ENCODE measurements around the gene AQP5.
"Not testable (repeated sequence)": the region's sequence is repeated elsewhere in the genome, so short reads cannot be mapped to it uniquely, and the experiment has no call there.

AQP5 gene

DNA sequence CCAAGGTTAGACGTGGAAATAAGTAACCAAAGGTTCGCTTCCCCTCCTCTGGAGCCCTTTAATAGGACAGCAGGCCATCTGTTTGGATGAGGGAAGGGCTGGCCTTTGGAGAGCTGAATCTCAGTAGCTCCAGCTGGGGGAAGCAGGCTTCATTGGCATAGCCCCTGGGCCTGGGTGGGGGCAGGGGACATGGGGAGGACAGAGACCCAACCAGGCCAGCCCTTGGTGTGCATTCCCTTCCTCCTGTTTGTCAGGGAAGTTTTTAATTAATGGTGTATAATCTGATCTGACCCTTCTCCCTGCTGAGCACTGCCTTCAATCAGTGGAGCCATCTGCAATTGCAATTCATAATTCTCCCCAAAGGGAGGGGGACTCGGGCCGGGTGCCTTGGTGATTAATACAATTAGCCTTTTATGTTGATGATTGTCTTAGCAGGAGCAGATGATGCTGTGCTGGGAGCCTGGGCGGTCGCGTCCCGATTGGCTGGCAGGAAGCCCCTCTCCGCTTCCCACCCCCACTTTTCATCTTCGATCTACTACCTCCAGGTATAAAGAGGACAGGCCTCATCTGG lies 17.4 kb downstream of the AQP5 start:
- no peak for DNase-seq (ENCODE audit: low read depth in 3 of 3, low spot score in 1 of 3)

DNA sequence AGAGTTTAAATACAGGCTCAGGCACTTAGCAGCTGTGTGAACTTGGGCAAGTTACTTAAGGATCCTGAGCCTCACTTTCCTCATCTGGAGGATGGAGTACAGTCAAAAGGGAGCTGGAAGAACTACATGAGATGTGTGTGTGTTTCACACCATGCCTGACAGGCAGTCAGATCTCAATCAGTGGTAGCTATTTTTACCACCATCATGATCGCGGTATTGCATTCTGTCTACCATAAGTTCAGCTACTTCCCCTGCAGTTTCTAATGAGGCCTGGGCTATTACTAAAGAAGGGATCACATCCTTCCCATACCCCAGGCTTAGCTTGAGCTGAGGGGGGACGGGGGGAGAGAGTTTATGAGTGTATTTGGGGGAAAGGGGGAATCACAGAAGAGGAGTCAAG lies 18.1 kb downstream of the AQP5 start:
- DNase-seq (ENCODE audit: low read depth in 3 of 3, low spot score in 1 of 3) = no peak

GRCh38 chr12:49980501-49981349 lies 19.1 kb downstream of the AQP5 start:
- no peak for DNase-seq (ENCODE audit: low read depth in 3 of 3, low spot score in 1 of 3)

GRCh38 chr12:49982246-49983087 lies 20.8 kb downstream of the AQP5 start:
- no peak for DNase-seq (ENCODE audit: low read depth in 3 of 3, low spot score in 1 of 3)

DNA sequence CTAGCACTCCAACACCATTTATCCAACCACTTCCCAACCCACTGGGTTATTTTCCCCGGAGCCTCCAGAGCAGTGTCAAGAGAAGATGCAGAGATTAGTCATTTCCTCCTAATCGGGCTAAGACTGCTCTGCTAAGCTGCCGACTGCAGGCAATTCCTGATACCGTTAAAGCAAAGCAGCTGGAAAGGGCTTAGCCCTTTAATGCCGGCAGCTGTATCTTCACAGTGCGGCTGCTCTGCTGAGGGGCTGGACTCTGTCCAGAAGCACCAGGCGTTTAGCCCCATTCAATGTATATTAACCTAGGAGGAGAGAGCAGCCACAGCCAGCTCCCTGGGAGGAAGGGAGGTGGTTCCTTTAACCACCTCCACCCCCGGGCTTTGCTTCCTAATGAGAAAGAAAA lies 22.2 kb downstream of the AQP5 start:
- no peak for DNase-seq (ENCODE audit: low read depth in 3 of 3, low spot score in 1 of 3)

DNA sequence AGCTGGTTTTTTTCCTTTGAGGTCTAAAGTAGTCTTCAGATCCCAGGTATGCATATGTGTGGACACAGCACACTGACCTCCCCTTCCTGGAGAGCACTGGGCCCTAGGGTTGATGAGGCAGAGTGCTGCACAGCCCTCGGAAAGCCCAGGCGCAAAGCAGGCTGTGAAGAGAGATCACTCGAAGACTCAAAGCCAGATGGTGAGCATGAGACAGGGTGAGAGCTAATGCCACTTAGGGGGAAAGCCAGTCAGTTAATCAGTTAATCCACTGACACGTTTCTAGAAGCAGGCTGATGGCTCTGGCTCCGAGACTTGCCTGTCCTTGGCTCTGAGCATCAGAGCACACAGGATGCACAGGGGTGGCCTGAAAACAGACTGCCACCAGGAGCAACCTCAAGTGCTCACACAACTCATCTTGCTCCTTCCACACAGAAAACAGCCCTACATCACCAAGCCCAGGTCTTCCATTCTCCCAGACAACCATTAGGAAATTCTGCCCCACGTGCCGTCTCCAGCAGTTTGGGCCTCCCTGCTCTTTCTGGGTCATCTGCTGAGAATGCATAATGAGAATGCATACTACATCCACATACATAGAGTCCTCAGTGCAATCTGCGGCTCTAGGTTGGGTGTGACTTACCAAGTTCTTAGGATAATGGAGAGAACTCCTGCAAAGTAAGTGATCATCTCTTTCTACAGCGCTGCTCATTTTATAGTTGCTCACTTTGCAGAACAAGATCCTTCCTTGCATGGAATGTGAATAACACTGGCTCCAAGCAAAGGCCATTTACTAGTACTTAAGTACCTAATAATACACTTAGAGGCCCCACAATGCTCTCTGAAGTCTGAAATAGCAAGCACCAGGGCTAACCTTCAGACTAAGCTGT lies 23.0 kb downstream of the AQP5 start:
- DNase-seq (ENCODE audit: low read depth in 3 of 3, low spot score in 1 of 3) = no peak

DNA sequence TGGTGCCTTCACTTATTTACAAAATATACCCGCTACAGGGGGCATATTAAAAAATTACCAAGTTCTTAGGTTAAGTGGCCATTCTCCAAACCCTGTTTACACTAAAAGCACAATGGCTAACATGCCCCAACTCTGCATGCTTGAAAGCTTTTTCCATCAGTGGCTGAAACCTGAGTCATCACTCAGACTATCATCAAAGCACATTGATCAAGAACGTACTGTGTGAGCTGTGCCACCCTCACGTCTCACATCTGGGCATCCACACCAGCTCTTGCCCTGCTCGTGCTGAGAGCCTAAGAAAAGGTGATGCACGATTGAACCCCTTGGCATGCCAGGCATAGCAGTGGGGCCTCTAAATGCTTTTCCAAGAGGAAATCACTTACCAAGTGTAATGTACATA lies 24.3 kb downstream of the AQP5 start:
- DNase-seq (ENCODE audit: low read depth in 3 of 3, low spot score in 1 of 3) = no peak

DNA sequence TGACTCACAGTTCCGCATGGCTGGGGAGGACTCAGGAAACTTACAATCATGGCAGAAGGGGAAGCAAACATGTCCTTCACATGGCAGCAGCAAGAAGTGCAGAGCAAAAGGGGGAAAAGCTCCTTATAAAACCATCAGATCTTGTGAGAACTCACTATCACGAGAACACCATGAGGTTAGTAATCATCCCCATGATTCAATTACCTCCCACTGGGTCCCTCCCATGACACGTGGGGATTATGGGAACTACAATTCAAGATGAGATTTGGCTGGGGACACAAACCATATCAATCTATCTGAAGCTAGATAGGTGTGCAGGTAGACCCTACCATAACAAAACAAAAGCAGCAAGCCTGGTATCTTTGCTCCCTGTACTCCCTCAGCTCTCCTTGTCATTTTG lies 24.8 kb downstream of the AQP5 start:
- not testable (repeated sequence) for DNase-seq (ENCODE audit: low read depth in 3 of 3, low spot score in 1 of 3)

DNA sequence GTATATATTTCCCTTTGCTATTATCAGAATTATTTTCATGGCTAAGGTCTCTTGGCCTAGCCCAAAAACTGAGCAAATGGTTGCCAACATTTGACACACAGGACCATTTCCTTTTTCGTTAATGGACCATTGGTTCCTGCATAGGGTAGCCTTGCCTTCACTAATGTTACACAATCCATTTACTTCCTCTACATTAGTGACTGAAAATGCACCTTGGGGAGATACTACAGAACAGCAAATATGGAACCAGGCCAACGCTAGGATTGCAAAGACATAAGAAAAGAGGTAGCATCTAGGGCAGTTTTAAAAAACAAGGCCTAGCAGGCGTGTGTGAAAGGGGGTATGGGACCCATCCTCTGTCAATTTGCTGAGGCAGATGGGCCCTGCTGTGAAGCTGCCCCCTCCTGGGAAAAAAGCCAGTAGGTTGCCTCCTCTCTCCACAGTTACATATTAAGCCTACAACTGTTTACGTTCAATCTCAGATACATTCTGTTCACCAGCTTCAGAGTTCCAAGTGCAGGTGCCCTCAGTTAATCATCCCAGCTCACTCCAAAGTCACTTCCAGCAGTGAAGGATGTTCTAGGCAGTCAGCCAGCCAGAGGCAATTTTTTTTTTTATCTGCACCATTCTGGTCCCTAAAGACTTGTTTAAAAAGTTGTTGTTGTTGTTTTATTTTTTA lies 26.1 kb downstream of the AQP5 start:
- no peak for DNase-seq (ENCODE audit: low read depth in 3 of 3, low spot score in 1 of 3)

GRCh38 chr12:49989400-49989799 lies 27.7 kb downstream of the AQP5 start:
- not testable (repeated sequence) for DNase-seq (ENCODE audit: low read depth in 3 of 3, low spot score in 1 of 3)

DNA sequence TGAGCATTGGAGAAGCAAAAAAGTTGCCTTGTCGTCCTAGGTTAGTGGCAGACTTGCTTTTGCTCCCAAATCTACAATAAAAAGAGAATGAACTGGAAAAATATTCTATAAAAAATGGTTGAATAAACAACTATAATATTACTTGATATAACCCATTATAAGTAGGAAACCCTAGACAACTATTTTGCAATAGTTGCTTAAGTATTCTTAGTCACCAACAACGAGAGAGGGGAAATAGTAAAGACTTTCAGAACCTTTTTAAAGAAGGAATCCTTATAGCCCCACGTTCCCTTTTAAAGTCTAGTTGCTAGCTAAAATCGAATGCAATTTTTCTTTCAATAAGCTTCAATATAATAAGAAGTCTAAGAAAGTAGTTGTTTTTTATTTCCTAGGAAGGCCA lies 28.6 kb downstream of the AQP5 start:
- DNase-seq (ENCODE audit: low read depth in 3 of 3, low spot score in 1 of 3) = no peak

GRCh38 chr12:49998453-49998852 lies 36.8 kb downstream of the AQP5 start:
- DNase-seq (ENCODE audit: low read depth in 3 of 3, low spot score in 1 of 3) = no peak

DNA sequence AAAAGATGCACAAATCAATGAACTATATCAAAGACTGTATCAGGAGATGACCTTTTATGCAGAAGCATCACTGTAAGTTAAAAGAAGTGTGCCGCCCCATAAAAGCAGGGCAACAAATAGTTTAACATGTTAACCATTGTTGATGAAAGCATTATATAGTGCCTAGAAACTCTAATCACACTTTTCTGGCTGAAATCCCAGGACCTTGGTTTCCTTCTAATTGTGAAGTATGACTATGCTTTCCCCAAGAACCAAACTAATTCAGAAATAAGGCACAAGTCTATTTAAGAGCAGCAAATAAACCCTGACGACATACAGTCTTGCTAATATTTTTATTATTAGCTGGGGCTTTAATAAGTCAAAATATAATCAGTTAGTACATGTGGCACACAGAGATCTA lies 41.9 kb downstream of the AQP5 start:
- DNase-seq (ENCODE audit: low read depth in 3 of 3, low spot score in 1 of 3) = no peak

GRCh38 chr12:50004696-50005095 lies 43.0 kb downstream of the AQP5 start:
- no peak for DNase-seq (ENCODE audit: low read depth in 3 of 3, low spot score in 1 of 3)

- no peak for DNase-seq (ENCODE audit: low read depth in 3 of 3, low spot score in 1 of 3)
These were observed 43.5 kb downstream of the AQP5 start for GRCh38 chr12:50005175-50005574.

GRCh38 chr12:50006280-50006679 lies 44.6 kb downstream of the AQP5 start:
- no peak for DNase-seq (ENCODE audit: low read depth in 3 of 3, low spot score in 1 of 3)

GRCh38 chr12:50006754-50007442 lies 45.2 kb downstream of the AQP5 start:
- DNase-seq (ENCODE audit: low read depth in 3 of 3, low spot score in 1 of 3) = no peak

DNA sequence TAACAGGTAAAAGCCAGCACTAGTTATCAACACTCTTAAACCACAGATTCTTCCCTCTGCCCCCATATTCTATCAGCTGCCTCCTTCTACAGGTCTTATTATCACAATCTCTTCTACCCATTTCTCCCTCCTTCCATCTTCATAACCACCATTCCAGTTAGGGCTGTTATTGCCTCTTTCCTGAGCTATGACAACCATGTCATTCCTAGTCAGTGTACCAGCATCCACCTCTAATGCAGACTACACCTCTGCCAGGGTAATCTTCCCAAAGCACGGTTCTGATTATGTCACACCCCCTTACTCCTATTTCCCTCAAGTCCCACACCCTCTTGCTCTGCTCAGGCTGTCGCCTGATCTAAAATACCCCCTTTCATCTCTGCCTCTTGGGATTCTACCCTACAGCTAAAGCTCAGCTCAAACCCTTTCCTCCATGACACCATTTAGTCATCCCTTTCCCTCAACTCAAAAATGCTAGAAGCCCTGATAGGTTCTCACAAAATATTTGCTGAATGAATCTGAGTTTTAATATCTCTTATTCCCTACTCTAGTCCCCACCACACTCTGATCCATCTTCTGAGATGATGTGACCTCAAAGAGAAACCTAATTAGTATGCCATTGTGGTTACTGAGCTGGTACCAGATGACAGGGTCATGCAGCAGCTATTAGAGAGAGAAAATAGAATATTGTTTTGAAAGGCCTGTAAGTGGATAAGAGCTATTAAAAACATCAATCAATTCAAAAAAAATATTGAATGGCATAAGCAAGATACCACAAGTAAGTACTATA lies 51.9 kb downstream of the AQP5 start:
- DNase-seq (ENCODE audit: low read depth in 3 of 3, low spot score in 1 of 3) = no peak

DNA sequence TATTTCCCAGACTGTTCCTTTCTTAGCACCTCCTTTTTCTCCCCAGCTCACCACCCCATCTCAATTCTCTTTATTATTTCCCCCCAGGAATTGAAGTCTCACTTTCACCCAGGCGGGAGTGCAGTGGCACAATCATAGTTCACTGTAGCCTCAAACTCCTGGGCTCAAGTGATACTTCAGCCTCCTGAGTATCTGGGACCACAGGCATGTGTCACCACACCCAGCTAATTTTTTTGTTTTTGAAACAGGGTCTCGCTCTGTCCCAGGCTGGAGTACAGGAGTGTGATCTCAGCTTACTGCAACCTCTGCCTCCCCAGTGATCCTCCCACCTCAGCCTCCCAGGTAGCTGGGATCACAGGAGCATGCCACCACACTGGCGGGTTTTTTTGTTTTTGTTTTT lies 52.7 kb downstream of the AQP5 start:
- DNase-seq (ENCODE audit: low read depth in 3 of 3, low spot score in 1 of 3) = no peak

All from stimulated activated CD4-positive, alpha-beta T cell treated with anti-CD3 and anti-CD28 coated beads, TNF-alpha, amount 100 ng/mL, for 1 hour (primary cell).